HG02610 (cell line): ENCODE data around the gene INSR.

Experiments used
- ATAC-seq: cut with Tn5 transposase; IDR thresholded peaks from one replicate; pipeline ENCODE4 v1.9.1; 2021; ENCODE audit warnings: mild to moderate bottlenecking, moderate library complexity; ENCODE audit not compliant: unreplicated experiment

Gene INSR

DNA sequence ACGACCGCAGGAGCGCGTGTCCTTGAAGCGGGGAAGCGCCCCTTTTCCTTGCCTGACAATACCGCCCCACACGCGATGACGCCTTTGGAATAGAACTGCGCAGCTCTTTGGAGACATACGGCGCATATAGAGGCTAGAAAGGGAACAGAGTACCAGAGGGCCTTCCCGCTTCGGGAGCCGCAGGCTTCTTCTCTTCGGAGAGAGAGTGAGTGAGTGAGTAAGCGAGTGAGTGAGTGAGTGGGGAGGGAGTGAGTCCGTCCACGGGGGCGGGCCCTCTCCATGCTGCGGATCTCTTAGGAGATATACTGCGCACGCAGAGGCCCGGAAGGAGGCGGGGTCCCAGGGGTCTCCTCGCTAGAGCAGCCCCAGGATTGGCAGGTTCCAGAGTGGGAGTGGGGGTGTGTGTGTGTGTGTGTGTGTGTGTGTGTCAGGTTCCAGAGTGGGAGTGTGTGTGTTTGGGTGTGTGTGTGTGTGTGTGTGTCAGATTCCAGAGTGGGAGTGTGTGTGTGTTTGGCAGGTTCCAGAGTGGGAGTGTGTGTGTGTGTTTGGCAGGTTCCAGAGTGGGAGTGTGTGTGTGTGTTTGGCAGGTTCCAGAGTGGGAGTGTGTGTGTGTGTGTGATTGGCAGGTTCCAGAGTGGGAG lies 97.0 kb downstream of the INSR start:
- ATAC-seq = peak; percentile 38

DNA sequence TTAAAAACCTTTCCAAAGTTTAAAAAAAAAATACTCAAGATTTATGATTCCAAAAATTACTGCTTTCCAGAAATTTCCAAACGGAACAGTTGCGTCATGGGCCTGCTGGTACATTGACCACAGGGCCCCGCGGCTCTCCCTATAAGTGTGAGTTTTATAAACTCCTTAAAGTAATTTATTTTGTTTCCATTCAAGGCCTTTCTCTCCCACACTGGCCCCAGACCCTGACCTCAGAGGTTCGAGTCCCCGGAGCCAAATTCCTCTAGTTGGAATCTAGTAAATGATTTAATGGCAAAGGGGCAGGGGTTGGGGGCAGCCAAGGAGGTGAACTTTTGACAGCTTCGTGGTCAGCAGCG lies 97.5 kb downstream of the INSR start:
- no peak for ATAC-seq

DNA sequence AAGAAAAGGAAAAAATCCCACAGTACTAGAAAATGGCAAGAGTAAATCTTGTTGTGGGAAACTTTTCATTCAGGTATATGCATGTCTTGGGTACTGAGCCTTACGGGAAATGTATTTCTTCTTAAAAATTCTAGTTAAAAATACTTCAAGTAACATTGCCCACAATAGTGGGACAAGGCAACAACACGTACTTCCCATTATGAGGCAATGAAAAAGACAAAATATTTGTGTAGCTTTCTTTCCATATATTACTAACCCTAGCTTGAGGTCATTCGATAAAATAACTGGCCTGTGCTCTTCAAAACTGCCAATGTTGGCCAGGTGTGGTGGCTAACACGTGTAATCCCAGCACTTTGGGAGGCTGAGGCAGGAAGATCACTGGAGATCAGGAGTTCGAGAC lies 99.2 kb downstream of the INSR start:
- ATAC-seq = no peak

DNA sequence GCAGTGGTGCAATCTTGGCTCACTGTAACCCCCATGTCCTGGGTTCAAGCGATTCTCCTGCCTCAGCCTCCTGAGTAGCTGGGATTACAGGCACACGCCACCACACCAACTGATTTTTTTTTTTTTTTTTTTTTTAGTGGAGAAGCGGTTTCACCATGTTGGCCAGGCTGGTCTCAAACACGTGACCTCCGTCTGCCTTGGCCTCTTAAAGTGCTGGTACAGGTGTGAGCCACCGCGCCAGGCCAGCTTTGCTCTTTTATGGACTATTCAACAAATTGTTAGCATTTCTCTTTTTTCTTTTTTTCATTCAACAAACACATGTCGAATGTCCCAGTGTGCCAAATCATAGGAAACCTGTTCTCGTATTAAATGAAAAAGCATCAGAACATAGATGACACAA lies 99.6 kb downstream of the INSR start:
- ATAC-seq = no peak

DNA sequence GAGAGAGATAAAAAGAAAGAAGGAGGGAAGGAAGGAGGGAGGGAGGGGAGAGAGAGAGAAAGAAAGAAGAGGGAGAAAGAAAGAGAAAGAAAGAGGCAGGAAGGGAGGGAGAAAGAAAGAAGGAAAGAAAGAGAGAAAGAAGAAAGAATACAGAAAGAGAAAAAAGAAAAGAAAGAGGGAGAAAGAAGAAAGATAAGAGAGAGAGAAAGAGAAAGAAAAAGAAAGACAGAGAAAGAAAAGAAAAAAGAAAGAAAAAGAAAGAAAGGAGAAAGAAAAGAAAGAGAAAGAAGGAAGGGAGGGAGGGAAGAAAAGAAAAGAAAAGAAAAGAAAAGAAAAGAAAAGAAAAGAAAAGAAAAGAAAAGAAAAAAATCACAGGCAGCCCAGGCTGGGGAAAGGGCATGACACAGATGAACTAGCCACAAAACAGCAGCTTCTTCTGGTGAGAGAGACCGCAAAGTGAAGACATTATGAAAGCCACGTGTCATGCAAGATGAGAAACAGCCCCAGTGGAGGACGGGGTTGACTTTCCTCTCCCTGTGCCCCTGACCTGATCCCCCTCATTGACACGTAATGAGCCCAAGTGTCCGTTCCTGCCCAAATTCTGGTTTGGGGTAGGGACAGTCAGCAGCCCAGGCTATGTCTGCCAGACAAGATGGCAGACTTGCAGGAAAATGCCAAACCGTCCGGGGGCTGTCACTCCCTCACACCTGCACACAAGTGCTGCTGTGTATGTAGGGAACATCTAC lies 102.1 kb downstream of the INSR start:
- ATAC-seq = no peak

DNA sequence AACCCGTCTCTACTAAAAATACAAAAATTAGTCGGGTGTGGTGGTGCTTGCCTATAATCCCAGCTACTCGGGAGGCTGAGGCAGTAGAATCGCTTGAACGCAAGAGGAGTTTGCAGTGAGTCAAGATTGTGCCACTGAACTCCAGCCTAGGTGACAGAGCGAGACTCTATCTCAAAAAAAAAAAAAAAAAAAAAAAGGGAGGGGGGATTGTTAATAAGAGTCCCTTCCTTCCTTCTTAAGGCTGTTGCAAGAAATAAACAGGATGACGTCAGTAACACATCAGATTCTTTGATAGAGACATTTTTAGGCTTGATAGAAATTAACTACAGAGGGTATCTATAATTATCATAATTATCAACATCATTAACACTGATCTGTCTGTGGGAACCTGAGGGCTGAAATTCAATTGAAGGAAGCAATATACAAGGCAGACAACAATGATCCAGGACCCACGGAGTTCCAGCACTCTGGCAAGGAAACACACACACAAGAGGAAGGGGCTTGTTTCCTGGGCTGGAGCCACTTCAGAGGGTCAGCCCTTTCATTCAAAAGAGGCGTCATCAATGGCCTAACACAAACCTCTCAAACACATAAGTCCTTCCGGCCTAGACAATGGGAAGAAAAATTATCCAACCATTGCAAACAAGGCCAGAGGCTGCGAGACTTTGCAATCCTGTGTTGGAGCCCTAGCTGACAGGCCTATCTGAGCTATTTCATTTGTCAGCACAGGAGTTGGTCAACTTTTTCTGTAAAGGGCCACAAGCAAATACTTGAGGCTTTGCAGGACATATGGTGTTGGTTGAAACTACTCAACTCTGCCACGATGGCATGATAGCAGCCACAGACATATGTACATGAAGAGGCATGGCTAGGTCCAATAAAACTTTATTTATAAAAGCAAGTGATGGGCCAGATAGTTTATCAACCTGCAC lies 105.2 kb downstream of the INSR start:
- ATAC-seq = no peak

DNA sequence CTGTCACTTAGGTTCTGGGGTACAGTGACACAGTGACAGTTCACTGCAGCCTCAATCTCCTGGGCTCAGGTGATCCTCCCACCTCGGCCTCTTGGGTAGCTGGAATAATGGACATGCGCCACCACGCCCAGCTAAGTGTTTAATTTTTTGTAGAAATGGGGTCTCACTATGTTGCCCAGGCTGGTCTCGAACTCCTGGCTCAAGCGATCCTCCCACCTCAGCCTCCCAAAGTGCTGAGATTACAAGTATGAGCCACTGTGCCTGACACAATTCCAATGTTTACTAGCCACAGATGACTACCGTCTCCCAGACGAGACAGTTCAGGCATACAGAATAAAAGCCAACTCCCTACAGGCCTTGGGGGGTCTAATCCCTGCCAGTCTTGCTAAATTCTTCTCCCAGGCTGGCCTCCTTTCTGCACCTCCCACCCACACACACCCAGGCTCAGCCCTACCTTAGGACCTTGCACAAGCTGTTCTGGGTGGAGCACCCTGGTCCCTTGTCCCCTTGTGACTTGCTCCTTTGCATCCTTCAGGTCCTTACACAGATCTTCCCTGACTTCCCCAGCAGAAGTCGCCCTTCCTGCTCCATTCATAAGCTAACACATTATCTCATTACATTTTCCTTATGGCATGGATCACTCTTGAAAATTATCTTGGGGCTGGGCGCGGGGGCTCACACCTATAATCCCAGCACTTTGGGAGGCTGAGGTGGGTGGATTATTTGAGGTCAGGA lies 106.4 kb downstream of the INSR start:
- ATAC-seq = no peak

DNA sequence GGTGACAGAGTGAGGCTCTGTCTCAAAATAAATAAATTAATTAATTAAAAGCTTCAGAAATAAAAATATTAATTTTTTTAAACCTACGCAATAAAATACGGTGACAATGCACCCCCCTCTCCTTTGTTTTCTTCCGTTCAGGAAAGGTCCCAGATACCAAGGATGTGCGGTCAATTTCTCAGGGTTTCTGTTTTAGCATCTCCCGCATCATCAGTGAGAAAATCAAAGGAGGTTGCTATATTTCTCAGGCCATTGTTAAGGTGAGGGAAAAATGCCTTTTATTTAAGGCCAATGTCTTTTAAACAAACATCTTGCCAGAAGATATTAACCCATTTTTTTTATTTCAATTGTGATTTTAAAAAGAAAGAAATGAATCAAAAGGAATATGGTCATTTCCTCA lies 111.7 kb downstream of the INSR start:
- ATAC-seq = no peak

DNA sequence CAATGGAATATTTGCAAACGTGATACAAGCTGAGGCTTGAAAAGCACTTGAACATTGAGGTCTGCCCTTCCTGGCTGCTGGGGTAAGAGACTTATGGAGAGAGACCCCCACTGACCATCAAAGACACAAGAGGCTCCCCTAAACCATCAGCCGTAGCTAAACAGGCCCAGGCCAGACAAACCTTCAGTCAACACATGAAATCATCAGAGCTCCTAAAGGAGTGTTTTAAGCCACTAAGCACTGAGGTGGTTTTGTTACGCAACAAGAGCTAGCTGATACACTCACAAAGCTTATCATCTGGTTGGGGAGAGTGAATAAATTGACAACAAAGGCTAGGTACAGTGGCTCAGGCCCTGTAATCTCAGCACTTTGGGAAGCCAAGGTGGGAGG lies 114.3 kb downstream of the INSR start:
- ATAC-seq = no peak

DNA sequence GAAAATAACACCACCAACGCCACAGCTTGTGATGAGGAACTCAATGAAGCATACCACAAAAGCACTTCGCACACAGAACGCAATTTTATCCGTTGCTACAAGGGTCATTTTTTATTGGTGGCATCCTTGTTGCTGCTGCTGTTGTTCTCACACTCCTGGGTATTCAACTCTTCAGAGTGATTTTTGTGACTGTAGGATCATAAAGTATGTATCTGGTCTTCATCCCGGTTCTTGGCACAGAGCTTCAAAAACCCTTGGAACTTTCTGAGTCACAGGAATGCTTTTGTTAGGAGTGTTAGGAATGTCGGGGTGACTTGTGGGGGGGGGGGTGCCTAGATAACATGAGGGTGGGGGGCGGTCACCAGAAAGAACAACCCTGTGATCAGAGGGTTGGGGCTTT lies 116.3 kb downstream of the INSR start:
- ATAC-seq = no peak

DNA sequence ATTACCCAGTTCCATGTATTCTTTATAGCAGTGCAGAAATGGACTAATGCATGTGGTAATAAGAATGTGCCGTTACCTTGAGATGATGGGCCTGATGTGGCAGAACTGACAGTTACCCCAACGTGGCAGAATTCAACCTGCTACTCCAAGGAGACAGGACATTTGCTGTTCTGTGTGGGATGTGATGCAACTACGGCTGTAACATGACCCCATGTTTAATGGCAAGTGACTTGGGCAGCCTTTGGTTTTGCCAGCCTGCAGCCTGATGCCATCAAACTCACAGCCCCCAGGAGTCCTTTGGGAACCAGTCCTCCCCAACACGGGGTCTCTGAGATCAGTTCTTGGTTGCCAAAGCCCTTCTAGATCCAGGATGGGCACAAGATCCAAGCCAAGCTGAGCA lies 117.4 kb downstream of the INSR start:
- no peak for ATAC-seq

DNA sequence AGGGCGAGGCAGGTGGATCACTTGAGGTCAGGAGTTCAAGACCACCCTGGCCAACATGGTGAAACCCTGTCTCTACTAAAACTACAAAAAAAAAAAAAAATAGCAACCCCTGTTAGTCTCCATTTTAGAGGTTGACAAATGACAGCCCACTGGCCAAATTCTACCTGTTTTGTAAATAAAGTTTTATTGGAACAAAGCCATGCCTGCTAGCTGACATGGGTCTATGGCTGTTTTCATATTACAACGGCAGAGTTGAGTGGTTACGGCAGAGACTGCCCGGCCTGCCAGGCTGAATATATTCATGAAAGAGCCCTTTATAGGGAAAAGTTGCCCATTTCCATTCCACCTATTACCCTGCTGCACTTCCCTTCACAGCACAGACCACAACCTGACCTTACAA lies 121.4 kb downstream of the INSR start:
- ATAC-seq = no peak

DNA sequence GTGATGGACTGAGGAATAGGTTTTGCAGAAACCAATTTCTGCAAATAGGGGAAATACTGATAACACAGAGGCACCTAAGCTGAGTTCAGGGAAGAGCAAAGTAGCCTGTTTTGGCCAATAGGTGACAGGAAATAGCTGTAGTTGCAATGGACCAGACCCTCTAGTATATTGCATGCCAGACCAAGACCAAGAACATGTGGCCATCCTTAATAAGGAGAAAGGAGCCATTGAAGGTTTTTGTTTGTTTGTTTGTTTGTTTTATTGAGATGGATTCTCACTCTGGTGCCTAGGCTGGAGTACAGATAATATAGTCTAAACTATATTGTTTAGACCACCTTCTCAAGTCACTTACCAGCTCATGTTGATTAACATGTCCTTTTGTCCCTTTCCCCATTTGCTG lies 123.2 kb downstream of the INSR start:
- no peak for ATAC-seq

DNA sequence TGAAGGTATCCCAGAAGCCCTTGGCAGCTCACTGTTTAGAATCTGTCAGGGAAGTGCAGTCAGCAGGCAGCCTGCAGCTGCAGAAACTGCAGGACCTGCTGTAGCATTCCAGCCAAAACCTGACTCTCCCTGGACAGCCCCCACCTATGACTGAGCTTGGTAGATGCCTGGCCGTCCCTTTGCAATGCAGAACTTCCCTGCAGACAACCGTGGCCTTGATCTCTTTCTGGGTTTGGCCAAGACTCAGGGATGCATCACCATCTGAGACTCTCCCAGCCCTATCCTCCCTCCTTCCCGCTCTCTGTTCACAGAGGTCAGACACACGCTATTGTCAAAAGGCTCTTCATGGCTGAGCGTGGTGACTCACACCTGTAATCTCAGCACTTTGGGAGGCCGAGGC lies 125.3 kb downstream of the INSR start:
- ATAC-seq = no peak

DNA sequence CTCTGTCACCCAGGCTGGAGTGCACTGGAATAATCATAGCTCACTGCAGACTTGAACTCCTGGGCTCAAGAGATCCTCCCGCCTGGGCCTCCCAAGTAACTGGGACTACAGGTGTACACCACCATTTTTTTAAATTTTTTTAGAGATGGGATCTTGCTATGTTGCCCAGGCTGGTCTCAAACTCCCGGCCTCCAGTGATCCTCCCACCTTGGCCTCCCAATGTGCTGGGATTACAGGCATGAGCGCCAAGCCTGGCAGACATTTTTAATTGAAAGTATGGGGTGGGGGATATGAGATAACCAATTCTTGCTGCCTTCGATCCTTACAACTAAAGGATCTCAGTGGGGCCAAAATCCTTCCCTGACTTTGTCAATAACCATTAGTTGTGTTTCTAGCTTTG lies 132.9 kb downstream of the INSR start:
- no peak for ATAC-seq

DNA sequence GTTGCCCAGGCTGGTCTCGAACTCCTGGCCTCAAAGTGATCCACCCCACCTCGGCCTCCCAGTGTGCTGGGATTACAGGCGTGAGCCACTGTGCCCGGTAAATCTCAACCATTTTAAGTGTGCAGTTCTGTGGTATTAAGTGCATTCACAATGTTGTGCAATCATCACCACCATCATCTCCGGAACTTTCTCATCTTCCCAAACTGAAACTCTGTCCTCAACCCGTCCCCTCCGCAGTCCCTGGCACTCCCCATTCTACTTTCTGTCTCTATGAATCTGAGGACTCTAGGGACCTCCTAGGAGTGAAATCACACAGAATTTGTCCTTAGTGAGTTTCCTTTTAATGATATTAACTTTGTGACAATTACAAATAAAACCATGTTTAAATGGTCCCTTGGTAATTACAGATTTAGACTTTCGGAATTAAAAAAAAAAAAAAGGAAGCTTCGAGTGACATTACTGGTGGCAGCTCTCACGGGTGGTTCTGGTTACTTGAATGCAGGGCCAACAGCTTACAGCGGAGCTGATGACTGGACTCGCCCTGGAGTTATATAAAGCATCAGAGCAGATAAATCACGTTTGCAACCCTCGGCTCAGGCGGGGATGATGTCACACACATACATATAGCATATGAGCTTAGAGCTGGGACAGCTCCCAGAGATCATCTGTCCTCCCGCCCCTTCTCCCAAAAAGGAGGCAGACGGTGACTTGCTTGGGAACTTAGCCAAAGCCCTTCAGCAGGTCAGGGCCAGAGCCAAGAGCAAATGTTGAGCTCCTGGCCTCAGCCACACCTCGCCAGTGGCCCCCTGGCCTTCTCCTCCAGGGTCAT lies 134.9 kb downstream of the INSR start:
- no peak for ATAC-seq

DNA sequence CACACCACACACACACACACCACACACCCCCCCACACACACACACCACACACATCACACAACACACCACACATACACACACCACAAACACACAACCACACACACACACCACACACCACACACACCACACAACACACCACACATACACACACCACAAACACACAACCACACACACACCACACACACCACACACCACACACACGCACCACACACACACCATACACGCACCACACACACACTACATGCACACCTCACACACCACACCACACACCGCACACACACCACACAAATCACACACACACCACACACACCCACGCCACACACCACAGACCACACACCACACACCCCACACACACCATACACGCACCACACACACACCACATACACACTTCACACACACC lies 141.2 kb downstream of the INSR start:
- no peak for ATAC-seq

DNA sequence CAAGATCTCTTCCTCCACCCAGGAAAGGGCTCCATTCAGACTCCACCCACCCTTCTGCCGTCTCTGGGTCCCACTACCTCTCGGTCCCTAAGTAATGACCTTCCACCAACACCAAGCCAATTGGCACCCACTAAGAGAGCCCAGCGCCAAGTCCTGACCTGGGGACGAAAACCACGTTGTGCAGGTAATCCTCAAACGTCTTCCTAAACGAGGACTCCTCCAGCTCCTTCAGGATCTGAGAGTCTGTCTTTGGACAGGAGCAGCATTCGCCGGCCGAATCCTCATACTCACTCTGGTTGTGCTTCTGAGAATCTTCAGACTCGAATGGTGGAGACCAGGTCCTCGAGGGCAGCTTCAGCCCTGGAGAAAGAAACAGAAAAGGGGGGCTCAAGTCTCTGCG lies 141.6 kb downstream of the INSR start:
- ATAC-seq = no peak

DNA sequence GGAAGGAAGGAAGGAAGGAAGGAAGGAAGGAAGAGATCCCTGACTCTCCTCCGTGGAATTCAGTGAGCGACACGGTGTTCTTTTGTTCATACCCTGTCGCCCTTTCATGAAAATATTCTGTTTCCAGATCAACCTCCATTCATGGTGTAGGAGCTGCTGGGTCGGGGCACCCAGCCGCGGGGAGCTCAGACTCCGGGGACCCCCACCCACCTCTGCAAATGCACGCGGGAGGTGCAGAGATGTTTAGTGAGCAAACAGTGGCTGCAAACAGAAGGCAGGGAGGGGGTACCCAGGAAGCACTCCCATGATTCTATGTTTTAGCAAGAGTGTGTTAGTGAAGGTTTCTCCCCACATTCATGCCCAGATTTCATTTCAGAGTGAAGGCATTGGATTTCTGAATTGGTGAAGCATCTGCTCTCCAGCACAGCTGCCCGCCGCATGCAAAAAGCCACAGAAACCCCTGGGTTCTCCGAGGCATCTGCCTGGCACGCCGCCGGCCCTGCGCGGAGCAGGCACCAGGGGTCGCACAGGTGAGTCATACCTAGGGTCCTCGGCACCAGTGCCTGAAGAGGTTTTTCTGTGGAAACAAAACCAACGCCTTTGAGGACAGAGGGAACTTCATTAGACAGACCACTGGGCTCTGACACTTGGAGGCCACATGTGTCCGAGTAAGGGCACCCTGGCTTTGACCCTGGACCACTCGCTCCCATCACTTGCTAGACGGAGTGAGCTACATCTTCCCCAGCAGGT lies 144.1 kb downstream of the INSR start:
- no peak for ATAC-seq
